Central memory CD8-positive, alpha-beta T cell (primary cell): Measurements from ENCODE around the gene ADIPOR2.

ENCODE experiments used
- ATAC-seq: fragments of 150-1000 bp; cut with Tn5 transposase; replicated peaks from 2 replicates; pipeline ENCODE4 v1.10.0; 2022; ENCODE audit warnings: mild to moderate bottlenecking, moderate FRiP score, moderate number of reproducible peaks; ENCODE audit not compliant: poor library complexity, severe bottlenecking; ENCODE audit errors: extremely low read depth
- DNase-seq, 2 donors: peaks; one replicate each; pipeline ENCODE4 v3.0.0; 2021; ENCODE audit warnings: low spot score in 2 of 2
- H3K27ac Mint-ChIP-seq: one replicate; pipeline ENCODE4 v1.8.0; 2022; ENCODE audit warnings: low read depth, mild to moderate bottlenecking, moderate library complexity, mixed read lengths
- H3K27me3 Mint-ChIP-seq: one replicate; pipeline ENCODE4 v1.8.0; 2022; ENCODE audit warnings: mixed read lengths
- H3K36me3 Mint-ChIP-seq: one replicate; pipeline ENCODE4 v1.8.0; 2022; ENCODE audit warnings: mild to moderate bottlenecking, moderate library complexity, mixed read lengths; ENCODE audit not compliant: insufficient read depth
- H3K4me1 Mint-ChIP-seq: one replicate; pipeline ENCODE4 v1.8.0; 2022; ENCODE audit warnings: mixed read lengths
- H3K4me3 Mint-ChIP-seq: one replicate; pipeline ENCODE4 v1.8.0; 2022; ENCODE audit warnings: mild to moderate bottlenecking, moderate library complexity, mixed read lengths
- H3K9me3 Mint-ChIP-seq: one replicate; pipeline ENCODE4 v1.8.0; 2022; ENCODE audit warnings: mixed read lengths

The ADIPOR2 gene

DNA sequence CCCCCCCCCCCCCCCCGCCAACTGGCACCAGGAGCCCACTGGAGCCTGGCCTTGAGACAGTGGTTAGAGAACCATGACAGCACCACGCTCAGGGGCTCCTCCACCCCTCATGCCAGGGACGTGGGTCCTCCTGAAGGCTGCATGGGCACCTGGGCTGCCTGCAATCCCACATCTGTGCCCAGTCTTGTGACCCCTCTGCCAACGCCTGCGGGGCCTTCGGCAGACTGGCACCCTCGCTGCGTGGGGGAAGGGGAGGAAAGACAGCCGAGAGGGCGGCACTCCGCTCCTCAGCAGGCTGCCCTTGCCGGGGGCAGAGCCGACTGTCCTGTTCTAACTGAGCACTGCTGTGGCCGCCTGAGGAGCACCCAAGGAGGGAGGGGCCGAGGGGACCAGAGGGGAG is 135.5 kb downstream of the ADIPOR2 start:
- H3K9me3 Mint-ChIP-seq, result no peaks in the 10 kb centered on the region
- peaks cover 2% of the 10 kb centered on the region for H3K36me3 Mint-ChIP-seq
- H3K27me3 Mint-ChIP-seq, result peaks cover 48% of the 10 kb centered on the region
- no peaks in the 10 kb centered on the region for H3K4me1 Mint-ChIP-seq
- H3K4me3 Mint-ChIP-seq, result no peak overlapping the region
- DNase-seq (no peak), ATAC-seq (no peak)
- no peak overlapping the region for H3K27ac Mint-ChIP-seq

DNA sequence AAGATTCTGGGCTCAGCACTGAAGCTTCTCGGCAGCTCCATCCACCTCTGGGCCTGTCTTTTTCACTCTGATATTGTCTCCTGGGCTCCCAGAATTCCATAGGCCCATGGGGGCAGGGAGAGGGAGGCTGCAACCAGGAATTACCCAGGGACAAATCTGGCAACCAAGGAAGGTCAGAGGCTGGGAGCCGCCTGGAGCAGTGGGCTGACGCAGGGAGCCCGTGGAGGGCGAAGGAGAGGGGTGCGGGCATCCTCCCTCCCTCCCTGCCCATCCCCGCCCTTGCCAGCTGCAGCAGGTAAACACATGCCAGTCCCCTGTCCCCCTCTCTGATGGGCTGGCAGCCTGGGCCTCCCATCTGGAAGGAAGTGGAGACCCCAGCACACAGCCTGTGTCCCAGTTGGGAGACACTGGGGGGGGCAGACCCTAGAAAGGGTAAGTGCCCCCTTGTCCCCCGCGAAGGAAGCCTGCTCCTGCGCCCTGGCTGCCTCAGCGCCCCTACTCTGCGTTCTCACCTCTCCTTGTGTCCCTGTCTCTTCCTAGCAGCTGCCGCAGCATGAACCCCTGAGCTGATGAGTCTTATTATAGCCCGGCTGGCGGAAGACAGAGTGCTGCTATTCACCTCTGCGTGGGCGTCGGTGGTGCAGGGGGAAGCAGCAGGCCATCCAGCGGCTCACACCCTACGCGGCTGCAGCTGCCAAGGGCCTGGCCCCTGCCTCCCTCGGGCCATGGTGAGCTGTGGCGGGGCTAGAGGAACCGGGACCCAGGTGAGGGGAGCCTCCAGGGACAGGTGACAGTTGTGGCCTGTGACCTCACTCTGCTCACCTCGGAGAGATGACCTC is 136.2 kb downstream of the ADIPOR2 start:
- ATAC-seq (no peak), DNase-seq (no peak)
- Mint-ChIP-seq H3K36me3 (peaks cover 2% of the 10 kb centered on the region), H3K27me3 (peaks cover 48% of the 10 kb centered on the region), H3K9me3 (no peaks in the 10 kb centered on the region), H3K4me1 (no peaks in the 10 kb centered on the region), H3K27ac (no peak overlapping the region), H3K4me3 (no peak overlapping the region)

DNA sequence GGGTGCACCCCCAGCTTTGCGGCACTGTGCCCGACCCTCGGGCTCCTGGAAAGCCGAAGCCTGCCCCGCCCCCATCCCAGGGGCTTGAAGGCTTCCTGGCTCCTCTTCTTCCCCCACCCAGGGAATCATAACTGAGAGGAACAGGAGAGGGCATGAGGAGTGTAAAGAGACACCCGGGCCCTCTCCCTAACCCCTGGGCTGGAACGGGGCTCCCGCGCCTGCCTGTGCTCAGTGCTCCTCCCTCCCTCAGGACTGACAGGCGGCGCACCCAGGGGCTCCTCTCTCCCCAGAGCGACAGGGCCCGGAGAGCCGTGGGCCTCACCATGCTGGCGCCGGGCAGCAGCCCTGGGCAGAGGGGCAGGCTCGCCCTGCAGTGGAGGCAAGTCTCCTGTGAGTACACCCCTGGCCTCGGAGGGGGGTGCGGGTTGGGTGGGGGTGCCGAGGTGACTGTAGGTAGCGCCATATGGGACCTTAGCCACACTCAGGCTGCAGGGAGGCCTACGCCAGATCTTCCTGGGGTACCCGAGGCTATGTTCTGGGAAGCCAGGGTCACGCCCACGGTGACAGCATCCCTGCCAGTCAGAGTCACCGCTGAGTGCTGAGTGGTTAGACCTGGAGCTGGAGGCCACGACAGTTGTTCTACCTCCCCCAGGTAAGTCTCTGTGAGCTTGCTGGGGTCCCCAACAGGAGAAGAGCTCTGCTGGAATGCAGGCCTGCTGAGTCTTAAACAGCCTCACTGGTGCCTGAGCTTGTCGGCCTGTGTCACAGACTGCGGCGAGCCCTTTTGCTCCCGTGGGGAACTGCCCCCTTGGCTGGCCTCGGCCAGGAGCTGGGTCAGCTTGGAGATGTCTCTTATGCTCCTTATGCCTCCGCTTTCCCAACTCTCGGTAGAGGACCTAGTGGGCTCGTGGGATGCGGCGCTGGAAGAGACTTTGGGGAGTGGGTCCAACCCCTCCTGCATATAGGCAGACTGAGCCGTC is 137.2 kb downstream of the ADIPOR2 start:
- no peak overlapping the region for H3K4me3 Mint-ChIP-seq
- ATAC-seq, result no peak
- H3K4me1 Mint-ChIP-seq, result no peaks in the 10 kb centered on the region
- no peak for DNase-seq
- H3K9me3 Mint-ChIP-seq, result no peaks in the 10 kb centered on the region
- H3K27me3 Mint-ChIP-seq, result peaks cover 44% of the 10 kb centered on the region
- peaks cover 2% of the 10 kb centered on the region for H3K36me3 Mint-ChIP-seq
- no peak overlapping the region for H3K27ac Mint-ChIP-seq

DNA sequence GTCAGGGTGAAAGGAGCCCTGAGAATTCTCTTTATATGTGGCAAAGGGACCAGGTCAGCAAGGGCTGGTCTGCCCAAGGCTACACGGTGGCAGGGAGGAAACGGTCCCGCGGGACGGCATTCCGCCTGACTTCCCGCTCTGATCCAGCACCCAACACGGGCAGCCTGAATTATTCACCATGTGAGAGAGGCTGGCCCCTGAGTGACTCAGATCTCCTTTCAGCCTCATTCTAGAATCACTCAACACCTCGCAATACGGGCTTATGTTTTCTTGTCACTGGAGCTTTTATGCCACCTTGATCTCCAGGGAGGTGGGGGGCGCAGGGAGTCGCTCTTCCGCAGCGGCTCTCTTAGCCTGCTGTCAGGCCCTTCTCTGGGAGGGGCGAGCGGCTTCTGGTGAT is 138.0 kb downstream of the ADIPOR2 start:
- Mint-ChIP-seq H3K4me1 (no peaks in the 10 kb centered on the region), H3K36me3 (peaks cover 2% of the 10 kb centered on the region), H3K27ac (no peak overlapping the region), H3K4me3 (no peak overlapping the region), H3K9me3 (no peaks in the 10 kb centered on the region), H3K27me3 (peaks cover 47% of the 10 kb centered on the region)
- ATAC-seq (no peak), DNase-seq (no peak)

DNA sequence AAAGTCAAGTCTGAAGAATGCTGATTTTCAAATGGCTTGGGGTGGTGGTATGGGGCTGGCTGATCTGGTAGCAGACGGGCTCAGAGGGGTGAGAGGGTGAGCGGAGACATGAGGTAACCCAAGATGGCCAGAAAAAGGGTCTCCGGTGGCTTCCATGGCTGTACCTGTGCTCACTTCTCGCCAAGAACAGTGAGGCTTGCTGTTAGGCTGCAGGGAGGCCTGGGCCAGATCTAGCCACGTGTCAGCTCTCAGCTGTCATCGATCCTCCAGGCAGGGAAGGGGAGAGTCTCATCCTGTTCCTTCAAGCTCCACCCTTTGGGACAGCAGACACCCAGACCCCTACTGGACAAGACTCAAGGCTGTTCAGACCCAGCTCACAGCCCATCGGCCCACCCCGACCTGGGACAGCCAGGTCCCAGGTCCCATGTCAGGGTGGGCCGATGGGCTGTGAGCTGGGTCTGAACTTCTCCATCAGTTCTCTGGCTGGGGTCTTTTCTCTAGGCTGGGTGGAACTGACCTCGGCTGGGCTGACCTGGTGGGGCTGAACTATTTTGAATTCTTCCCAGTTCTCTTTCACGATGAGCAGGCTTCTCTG is 138.5 kb downstream of the ADIPOR2 start:
- Mint-ChIP-seq H3K9me3 (no peaks in the 10 kb centered on the region), H3K27me3 (peaks cover 52% of the 10 kb centered on the region), H3K4me1 (no peaks in the 10 kb centered on the region), H3K27ac (no peak overlapping the region), H3K4me3 (no peak overlapping the region), H3K36me3 (peaks cover 2% of the 10 kb centered on the region)
- ATAC-seq (no peak), DNase-seq (no peak)

DNA sequence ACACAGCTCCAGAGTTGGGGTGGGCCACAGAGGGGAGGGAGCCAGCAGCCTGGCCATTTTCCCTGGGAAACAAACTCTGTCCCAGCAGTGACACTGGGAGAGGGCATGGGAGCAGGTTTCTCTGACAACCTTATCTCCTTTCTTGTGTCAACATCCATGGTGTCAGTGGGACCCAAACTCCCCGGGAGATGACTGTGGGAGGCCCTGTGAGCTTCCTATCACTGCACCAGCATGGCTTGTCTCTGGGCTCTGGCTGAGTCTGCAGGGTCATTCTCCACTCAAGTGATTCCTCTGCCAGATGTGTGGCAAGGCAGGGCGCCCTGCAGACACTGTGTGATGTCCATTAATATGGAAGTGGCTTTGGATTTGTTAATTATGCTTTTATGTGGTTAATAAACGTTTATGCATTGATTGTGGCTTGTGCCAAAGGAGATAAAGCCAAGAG is 139.6 kb downstream of the ADIPOR2 start:
- H3K36me3 Mint-ChIP-seq, result peaks cover 2% of the 10 kb centered on the region
- H3K9me3 Mint-ChIP-seq, result no peaks in the 10 kb centered on the region
- H3K4me3 Mint-ChIP-seq, result no peak overlapping the region
- H3K27me3 Mint-ChIP-seq, result peaks cover 60% of the 10 kb centered on the region
- ATAC-seq (no peak), DNase-seq (no peak)
- no peak overlapping the region for H3K27ac Mint-ChIP-seq
- H3K4me1 Mint-ChIP-seq, result no peaks in the 10 kb centered on the region

DNA sequence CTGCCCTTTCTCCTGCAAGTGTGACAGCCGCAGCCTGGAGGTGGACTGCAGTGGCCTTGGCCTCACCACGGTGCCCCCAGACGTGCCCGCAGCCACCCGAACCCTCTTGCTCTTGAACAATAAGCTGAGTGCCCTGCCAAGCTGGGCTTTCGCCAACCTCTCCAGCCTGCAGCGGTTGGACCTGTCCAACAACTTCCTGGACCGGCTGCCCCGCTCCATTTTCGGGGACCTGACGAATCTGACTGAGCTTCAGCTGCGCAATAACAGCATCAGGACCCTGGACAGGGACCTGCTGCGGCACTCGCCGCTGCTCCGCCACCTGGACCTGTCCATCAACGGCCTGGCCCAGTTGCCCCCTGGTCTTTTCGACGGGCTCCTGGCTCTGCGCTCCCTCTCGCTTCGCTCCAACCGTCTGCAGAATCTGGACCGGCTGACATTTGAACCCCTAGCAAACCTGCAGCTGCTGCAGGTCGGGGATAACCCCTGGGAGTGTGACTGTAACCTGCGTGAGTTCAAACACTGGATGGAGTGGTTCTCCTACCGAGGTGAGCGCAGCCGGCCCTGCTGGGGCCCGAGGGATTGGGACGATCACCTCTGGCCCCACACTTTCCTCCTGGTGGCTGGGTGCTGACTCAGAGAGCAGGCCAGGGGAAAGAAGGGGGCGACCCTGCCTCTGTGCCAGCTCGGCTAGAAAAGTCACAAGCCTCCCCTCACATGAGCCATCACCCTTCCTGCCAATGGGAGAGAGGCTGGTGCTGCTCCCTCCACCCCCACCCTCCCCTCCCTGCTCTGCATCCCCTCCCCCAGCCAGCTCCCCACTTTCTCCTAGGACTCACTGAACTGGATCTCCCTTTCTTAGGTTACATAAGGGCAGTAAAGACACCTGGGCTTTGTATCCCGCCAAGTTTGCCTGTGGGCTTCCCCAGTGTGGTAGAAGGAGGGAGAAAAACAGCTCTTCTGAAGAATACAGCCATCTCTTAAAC is 140.4 kb downstream of the ADIPOR2 start:
- DNase-seq, result no peak

DNA sequence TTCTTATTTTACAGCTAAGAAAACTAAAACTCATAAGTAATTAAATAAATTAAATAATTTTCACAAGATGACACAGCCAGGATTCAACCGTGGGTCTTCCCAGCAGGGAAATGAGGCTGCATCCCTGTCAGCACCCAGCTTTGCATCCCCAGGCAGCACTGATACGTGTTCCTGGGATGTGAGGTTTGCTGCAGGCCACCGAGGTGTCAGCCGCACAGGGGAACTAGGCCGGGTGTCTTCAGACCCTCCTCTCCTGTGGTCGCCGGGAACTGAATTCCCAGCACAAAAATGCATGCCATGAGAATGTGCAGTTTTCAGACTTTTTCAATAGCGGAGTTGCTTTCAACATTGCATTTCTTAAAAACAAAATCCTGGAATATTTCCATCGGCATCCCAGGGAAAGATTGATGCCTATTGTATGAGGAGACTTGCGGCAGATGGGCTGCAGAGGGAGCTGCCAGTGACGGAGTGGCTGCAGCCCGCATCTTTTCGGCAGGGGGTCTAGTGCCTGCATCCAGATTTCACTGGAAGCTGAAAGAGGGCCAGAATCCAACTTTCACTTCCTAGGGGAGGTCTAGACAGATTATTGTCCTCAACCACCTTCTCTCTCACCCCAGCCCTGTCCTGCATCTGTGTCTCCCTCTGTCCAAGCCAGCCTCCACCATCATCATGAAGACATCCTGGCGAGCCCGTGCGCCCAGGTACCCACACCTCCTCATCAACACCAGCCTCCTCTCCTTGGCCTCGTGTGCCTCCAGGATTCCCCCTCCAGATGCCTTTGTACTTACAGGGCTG is 142.1 kb downstream of the ADIPOR2 start:
- Mint-ChIP-seq H3K36me3 (peaks cover 2% of the 10 kb centered on the region), H3K4me3 (no peak overlapping the region), H3K27me3 (peaks cover 63% of the 10 kb centered on the region), H3K9me3 (no peaks in the 10 kb centered on the region), H3K27ac (no peak overlapping the region), H3K4me1 (no peaks in the 10 kb centered on the region)
- DNase-seq (no peak), ATAC-seq (no peak)

More for the DNA sequence above, 140.4 kb downstream of the ADIPOR2 start:
- no peaks in the 10 kb centered on the region for H3K4me1 Mint-ChIP-seq
- no peaks in the 10 kb centered on the region for H3K9me3 Mint-ChIP-seq
- H3K27me3 Mint-ChIP-seq, result peaks cover 63% of the 10 kb centered on the region
- H3K4me3 Mint-ChIP-seq, result no peak overlapping the region
- no peak for ATAC-seq
- peaks cover 2% of the 10 kb centered on the region for H3K36me3 Mint-ChIP-seq
- H3K27ac Mint-ChIP-seq, result no peak overlapping the region

DNA sequence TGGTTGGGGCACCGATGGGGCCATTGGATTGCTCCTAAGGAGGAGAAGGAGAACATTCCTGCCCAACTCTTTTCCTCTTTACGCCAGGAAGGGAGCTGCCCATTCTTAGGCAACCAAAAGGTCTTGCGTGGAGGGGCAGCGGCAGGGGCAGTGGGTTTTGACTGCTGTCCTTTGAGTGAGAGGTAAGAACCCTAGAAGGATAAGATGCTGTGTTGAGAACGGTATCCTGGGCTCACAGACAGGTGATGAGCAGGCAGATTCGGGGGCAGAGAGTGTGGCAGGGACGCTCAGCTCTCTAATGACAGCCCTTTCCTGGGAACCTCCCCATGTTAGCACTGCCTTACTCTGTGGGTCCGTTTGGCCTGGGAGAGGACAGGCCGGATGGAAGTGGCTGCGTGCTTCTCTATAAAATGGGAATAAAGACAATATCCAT is 142.7 kb downstream of the ADIPOR2 start:
- DNase-seq (no peak), ATAC-seq (no peak)
- H3K4me1 Mint-ChIP-seq, result no peaks in the 10 kb centered on the region
- H3K9me3 Mint-ChIP-seq, result no peaks in the 10 kb centered on the region
- H3K36me3 Mint-ChIP-seq, result peaks cover 2% of the 10 kb centered on the region
- peaks cover 58% of the 10 kb centered on the region for H3K27me3 Mint-ChIP-seq
- H3K27ac Mint-ChIP-seq, result no peak overlapping the region
- no peak overlapping the region for H3K4me3 Mint-ChIP-seq

DNA sequence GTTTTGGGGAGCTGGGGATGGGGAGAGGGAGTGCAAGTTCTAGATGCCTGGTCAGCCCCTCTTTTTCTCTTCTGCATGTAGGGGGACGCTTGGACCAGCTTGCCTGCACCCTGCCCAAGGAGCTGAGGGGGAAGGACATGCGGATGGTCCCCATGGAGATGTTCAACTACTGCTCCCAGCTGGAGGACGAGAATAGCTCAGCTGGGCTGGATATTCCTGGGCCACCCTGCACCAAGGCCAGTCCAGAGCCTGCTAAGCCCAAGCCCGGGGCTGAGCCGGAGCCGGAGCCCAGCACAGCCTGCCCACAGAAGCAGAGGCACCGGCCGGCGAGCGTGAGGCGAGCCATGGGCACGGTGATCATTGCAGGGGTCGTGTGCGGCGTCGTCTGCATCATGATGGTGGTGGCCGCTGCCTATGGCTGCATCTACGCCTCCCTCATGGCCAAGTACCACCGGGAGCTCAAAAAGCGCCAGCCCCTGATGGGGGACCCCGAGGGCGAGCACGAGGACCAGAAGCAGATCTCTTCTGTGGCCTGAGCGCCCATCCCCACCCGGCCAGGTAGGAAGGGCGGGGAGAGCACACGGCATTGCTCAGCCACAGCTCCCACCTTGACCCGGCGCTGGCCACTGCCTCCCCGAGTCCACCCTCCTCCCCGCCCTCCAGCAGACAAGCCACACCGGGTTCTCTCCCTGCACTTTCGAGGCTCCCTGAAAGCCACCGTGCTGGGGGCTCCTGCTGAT is 143.5 kb downstream of the ADIPOR2 start:
- H3K27me3 Mint-ChIP-seq, result peaks cover 51% of the 10 kb centered on the region
- H3K9me3 Mint-ChIP-seq, result no peaks in the 10 kb centered on the region
- no peak overlapping the region for H3K4me3 Mint-ChIP-seq
- H3K4me1 Mint-ChIP-seq, result no peaks in the 10 kb centered on the region
- ATAC-seq (no peak), DNase-seq (no peak)
- peaks cover 2% of the 10 kb centered on the region for H3K36me3 Mint-ChIP-seq
- no peak overlapping the region for H3K27ac Mint-ChIP-seq
